CD4-positive, alpha-beta T cell (primary cell): ENCODE measurements around the gene NMRK2. TPM values are rescaled to one million over a fixed set of nuclear protein-coding genes. Genes with fewer than 3 reads are reported as not detected.

Experiments used
- ATAC-seq: fragments of 200-7000 bp; cut with Tn5 transposase; one replicate; pipeline ENCODE4 v1.10.0; 2022; ENCODE audit warnings: mild to moderate bottlenecking; ENCODE audit not compliant: poor library complexity
- CTCF ChIA-PET: fragments of 350-600 bp; sonication (Branson Sonifier 250); formaldehyde crosslinking; loops from one replicate; lab custom pipeline; 2021; ENCODE audit warnings: antibody characterized with exemption, inconsistent platforms; lab: Charles Lee
- POLR2A ChIA-PET: fragments of 350-600 bp; sonication (Branson Sonifier 250); formaldehyde crosslinking; loops from one replicate; lab custom pipeline; 2021; ENCODE audit warnings: antibody characterized with exemption, inconsistent platforms; lab: Charles Lee
- DNase-seq, 14 experiments: peaks; one replicate each; pipeline ENCODE4 v3.0.0-alpha.2; 2013 to 2020; ENCODE audit warnings: mixed read lengths in 2 of 14
- H3K27ac ChIP-seq, 2 donors: one replicate each; pipeline versions ENCODE4 v1.5.1 to v1.7.0; 2013; ENCODE audit warnings: low read length in 2 of 2, low read depth in 1 of 2, mild to moderate bottlenecking in 1 of 2
- H3K27me3 ChIP-seq, 2 experiments: 1 replicate in 1 of 2; 2 replicates in 1 of 2; pipeline versions ENCODE4 v1.6.1 to v1.7.0; 2013; ENCODE audit warnings: low read length in 2 of 2, control low read depth in 1 of 2, mild to moderate bottlenecking in 1 of 2, moderate library complexity in 1 of 2; ENCODE audit not compliant: insufficient read depth in 2 of 2, control insufficient read depth in 1 of 2
- H3K36me3 ChIP-seq: one replicate; pipeline ENCODE4 v1.6.1; 2013; ENCODE audit warnings: low read length, control low read depth; ENCODE audit not compliant: insufficient read depth
- H3K4me1 ChIP-seq: one replicate; pipeline ENCODE4 v1.6.1; 2013; ENCODE audit warnings: low read length, control low read depth; ENCODE audit not compliant: insufficient read depth
- H3K4me3 ChIP-seq: one replicate; pipeline ENCODE4 v1.5.1; 2013; ENCODE audit warnings: mild to moderate bottlenecking, low read length, moderate library complexity
- H3K9me3 ChIP-seq, 2 experiments: 1 replicate in 1 of 2; 2 replicates in 1 of 2; pipeline versions ENCODE4 v1.6.1 to v1.7.0; 2013; ENCODE audit warnings: low read length in 2 of 2, mild to moderate bottlenecking in 2 of 2, control low read depth in 1 of 2, moderate library complexity in 1 of 2; ENCODE audit not compliant: control insufficient read depth in 1 of 2, insufficient read depth in 1 of 2
- H3K27ac Mint-ChIP-seq: one replicate; pipeline ENCODE4 v1.8.0; 2020; ENCODE audit warnings: mixed read lengths
- H3K27me3 Mint-ChIP-seq: one replicate; pipeline ENCODE4 v1.8.0; 2021; ENCODE audit warnings: mixed read lengths
- H3K36me3 Mint-ChIP-seq: one replicate; pipeline ENCODE4 v1.8.0; 2021; ENCODE audit warnings: low read depth, mixed read lengths
- H3K4me1 Mint-ChIP-seq: one replicate; pipeline ENCODE4 v1.8.0; 2021; ENCODE audit warnings: low read depth, mixed read lengths
- H3K4me3 Mint-ChIP-seq: one replicate; pipeline ENCODE4 v1.8.0; 2020; ENCODE audit warnings: mild to moderate bottlenecking, mixed read lengths
- H3K9me3 Mint-ChIP-seq: one replicate; pipeline ENCODE4 v1.8.0; 2020; ENCODE audit warnings: mixed read lengths
- intact Hi-C, 2 experiments: fragments of 100-400 bp; cut with DNase I in 1 of 2; cut with micrococcal nuclease in 1 of 2; formaldehyde crosslinking; loops; one replicate each; pipeline versions ENCODE4 v1.15.1 to v1.9.0; 2023 to 2025; cut with DNase I, micrococcal nuclease
- total RNA-seq, 174 experiments: library from RNA in 2 of 174; stranded (reverse) in 2 of 174; gene quantifications; one replicate each; pipeline ENCODE4 v1.2.3 and lab custom pipeline; 2021 to 2026
- TF ChIP-seq, protein P1 (sequence below): fragments of 200-600 bp; IDR thresholded peaks from one replicate; pipeline ENCODE4 v1.8.0; 2022; ENCODE audit warnings: antibody characterized with exemption, mild to moderate bottlenecking

The NMRK2 gene
- total RNA-seq, 2 experiments from 2014 or later, result not detected

DNA sequence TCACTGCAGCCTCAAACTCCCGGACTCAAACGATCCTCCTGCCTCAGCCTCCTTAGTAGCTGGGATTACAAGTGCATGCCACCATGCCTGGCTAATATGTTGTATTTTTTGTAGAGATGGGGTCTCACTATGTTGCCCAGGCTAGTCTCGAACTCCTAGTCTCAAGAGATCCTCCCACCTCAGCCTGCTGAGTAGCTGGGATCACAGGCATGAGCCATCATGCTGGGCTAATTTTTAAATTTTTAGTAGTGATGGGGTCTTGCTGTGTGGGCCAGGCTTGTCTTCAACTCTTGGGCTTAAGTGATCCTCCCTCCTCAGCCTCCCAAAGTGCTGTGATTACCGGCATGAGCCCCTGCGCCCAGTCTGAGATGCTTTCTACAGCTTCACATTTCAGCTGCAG is 37.1 kb upstream of the NMRK2 start:
- H3K9me3 Mint-ChIP-seq, result no peaks in the 10 kb centered on the region
- no peaks in the 10 kb centered on the region for H3K4me1 Mint-ChIP-seq
- H3K4me3 ChIP-seq, result no peak overlapping the region
- ChIA-PET CTCF (no interaction called here), POLR2A (no interaction called here)
- H3K27ac Mint-ChIP-seq, result no peak overlapping the region
- H3K27me3 ChIP-seq, result no peaks in the 10 kb centered on the region
- no peak overlapping the region for H3K4me3 Mint-ChIP-seq
- intact Hi-C loops, result no loop called here
- DNase-seq, result no peak
- H3K36me3 ChIP-seq, result no peaks in the 10 kb centered on the region
- H3K27me3 Mint-ChIP-seq, result peaks cover 5% of the 10 kb centered on the region
- H3K4me1 ChIP-seq, result no peaks in the 10 kb centered on the region
- H3K9me3 ChIP-seq, result peaks cover 6 to 9% of the 10 kb centered on the region in 2 experiments
- no peak for ATAC-seq
- no peaks in the 10 kb centered on the region for H3K36me3 Mint-ChIP-seq
- no peak overlapping the region for H3K27ac ChIP-seq
- TF ChIP-seq, protein P1, sequence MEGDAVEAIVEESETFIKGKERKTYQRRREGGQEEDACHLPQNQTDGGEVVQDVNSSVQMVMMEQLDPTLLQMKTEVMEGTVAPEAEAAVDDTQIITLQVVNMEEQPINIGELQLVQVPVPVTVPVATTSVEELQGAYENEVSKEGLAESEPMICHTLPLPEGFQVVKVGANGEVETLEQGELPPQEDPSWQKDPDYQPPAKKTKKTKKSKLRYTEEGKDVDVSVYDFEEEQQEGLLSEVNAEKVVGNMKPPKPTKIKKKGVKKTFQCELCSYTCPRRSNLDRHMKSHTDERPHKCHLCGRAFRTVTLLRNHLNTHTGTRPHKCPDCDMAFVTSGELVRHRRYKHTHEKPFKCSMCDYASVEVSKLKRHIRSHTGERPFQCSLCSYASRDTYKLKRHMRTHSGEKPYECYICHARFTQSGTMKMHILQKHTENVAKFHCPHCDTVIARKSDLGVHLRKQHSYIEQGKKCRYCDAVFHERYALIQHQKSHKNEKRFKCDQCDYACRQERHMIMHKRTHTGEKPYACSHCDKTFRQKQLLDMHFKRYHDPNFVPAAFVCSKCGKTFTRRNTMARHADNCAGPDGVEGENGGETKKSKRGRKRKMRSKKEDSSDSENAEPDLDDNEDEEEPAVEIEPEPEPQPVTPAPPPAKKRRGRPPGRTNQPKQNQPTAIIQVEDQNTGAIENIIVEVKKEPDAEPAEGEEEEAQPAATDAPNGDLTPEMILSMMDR, result no peak

DNA sequence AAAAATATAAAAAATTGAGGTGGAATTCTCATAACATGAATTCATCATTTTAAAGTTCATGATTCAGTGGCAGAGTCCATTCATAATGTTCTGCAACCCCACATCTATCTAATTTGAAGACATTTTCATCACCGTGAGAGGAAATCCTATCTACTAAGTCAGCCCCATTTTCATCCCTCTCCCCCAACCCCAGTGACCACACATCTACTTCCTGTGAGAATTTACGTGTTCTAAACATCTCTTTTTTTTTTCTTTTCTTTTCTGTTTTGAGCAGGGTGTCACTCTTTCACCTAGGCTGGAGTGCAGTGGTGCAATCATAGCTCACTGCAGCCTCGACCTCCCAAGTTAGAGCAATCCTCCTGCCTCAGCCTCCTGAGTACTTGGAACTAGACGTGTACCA is 34.9 kb upstream of the NMRK2 start:
- H3K4me3 Mint-ChIP-seq, result no peak overlapping the region

DNA sequence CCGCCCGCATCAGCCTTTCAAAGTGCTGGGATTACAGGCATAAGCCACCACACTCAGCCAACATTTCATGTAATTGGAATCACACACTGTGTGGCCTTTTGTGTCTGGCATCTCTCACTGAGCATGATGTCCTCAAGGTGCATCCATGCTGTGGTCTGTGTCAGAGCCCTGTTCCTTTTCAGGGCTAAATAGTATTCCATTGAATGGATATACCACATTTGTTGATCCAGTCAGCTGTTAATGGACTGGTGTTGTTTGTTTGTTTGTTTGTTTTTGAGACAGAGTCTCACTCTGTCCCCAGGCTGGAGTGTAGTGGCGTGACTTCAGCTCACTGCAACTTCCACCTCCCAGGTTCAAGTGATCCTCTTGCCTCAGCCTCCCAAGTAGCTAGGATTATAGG is 34.4 kb upstream of the NMRK2 start:
- H3K4me3 Mint-ChIP-seq, result no peak overlapping the region
- DNase-seq (no peak), ATAC-seq (no peak)
- Histone ChIP-seq H3K36me3 (no peaks in the 10 kb centered on the region), H3K27me3 (no peaks in the 10 kb centered on the region), H3K4me3 (no peak overlapping the region), H3K9me3 (peaks cover 6 to 9% of the 10 kb centered on the region in 2 experiments), H3K4me1 (no peaks in the 10 kb centered on the region), H3K27ac (no peak overlapping the region)
- H3K27ac Mint-ChIP-seq, result no peak overlapping the region
- CTCF ChIA-PET, result no interaction called here
- H3K9me3 Mint-ChIP-seq, result no peaks in the 10 kb centered on the region
- intact Hi-C loops, result no loop called here
- POLR2A ChIA-PET, result no interaction called here
- peaks cover 5% of the 10 kb centered on the region for H3K27me3 Mint-ChIP-seq
- no peaks in the 10 kb centered on the region for H3K36me3 Mint-ChIP-seq
- TF ChIP-seq, protein P1, result no peak
- H3K4me1 Mint-ChIP-seq, result no peaks in the 10 kb centered on the region

More for the DNA sequence above, 34.9 kb upstream of the NMRK2 start:
- Mint-ChIP-seq H3K27ac (no peak overlapping the region), H3K9me3 (no peaks in the 10 kb centered on the region), H3K36me3 (no peaks in the 10 kb centered on the region), H3K27me3 (peaks cover 5% of the 10 kb centered on the region), H3K4me1 (no peaks in the 10 kb centered on the region)
- ATAC-seq, result no peak
- no peak overlapping the region for H3K27ac ChIP-seq
- ChIA-PET CTCF (no interaction called here), POLR2A (no interaction called here)
- H3K36me3 ChIP-seq, result no peaks in the 10 kb centered on the region
- intact Hi-C loops, result no loop called here
- no peaks in the 10 kb centered on the region for H3K27me3 ChIP-seq
- no peaks in the 10 kb centered on the region for H3K4me1 ChIP-seq
- TF ChIP-seq, protein P1, result no peak
- no peak overlapping the region for H3K4me3 ChIP-seq
- DNase-seq, result peak in 1 of 14 experiments; percentile 44
- H3K9me3 ChIP-seq, result peaks cover 6 to 9% of the 10 kb centered on the region in 2 experiments
